HUDEP-2 (cell line): ENCODE measurements around the gene OR7A10.
A peak's percentile ranks its signal among the peaks of the same experiment; 100 is the strongest.
"Not testable (repeated sequence)": the region's sequence is repeated elsewhere in the genome, so short reads cannot be mapped to it uniquely, and the experiment has no call there.

ENCODE experiments used
- DNase-seq, 76 experiments: peaks; one replicate each; lab custom pipeline; 2025; ENCODE audit not compliant: unreplicated experiment in 76 of 76; lab: John Stamatoyannopoulos, UW

The OR7A10 gene

GRCh38 chr19:14796021-14796420, 52.7 kb downstream of the OR7A10 start:
- DNase-seq, result no peak

DNA sequence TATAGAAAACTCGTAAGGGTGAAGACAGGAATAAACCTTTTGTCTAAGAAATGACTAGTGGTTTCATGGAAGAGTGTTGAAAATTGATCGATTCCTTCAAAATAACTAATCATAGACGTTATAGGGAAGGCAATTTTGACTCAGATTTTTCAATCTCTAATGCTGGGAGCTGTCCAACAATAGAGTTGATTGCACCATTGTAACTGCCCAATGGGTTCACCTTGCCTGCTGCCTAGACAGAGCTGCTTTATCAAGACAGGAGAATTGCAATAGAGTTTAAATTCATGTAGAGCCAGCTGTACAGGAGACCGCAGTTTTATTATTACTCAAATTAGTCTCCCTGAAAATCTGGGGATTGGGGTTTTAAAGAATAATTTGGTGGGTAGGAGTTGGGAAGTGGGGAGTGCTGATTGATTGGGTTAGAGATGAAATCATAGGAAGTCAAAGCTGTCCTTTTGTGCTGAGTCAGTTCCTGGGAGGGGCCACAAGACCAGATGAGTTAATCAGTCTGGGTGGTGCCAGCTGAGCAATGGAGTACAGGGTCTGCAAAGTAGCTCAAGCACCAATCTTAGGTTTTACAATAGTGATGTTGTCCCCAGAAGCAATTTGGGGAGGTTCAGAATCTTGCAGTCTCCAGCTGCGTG, 53.5 kb downstream of the OR7A10 start:
- peak in 26 of 76 experiments; percentile 5 to 47 (median 18) for DNase-seq

- not testable (repeated sequence) for DNase-seq
These were observed 56.5 kb downstream of the OR7A10 start for GRCh38 chr19:14792250-14792649.
